HL-60/S4 (cell line): Measurements from ENCODE around the gene PDK2.

Experiments used
- in situ Hi-C: fragments of 300-500 bp; cut with MboI; formaldehyde crosslinking; loops from 2 replicates; pipeline ENCODE4 v1.14.3; 2022; ENCODE audit warnings: low sequenced_read_pairs

The PDK2 gene

GRCh38 chr17:50098583-50098982, 3.4 kb downstream of the PDK2 start:
- in situ Hi-C loops = no loop called here

- in situ Hi-C loops = no loop called here
Observed at GRCh38 chr17:50099003-50099402, 3.9 kb downstream of the PDK2 start.

DNA sequence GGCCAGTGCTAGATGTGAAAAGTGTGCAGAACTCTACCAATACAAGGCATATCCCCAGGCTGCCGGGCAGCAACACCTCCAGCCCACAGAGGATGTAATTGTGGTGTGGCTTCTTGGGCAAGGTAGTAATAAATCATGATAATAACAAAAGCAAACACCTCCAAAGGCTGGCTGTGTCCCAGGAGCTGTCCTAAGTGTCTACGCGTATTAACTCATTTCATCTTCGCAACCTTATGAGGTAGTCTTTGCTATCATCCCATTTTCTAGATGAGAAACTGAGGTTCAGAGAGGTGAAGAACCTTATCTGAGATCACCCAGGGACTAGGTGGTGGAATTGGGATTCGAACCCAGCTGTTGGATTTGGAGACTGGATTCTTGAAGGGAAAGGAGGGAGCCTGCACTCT, 5.3 kb downstream of the PDK2 start:
- in situ Hi-C loops = no loop called here

DNA sequence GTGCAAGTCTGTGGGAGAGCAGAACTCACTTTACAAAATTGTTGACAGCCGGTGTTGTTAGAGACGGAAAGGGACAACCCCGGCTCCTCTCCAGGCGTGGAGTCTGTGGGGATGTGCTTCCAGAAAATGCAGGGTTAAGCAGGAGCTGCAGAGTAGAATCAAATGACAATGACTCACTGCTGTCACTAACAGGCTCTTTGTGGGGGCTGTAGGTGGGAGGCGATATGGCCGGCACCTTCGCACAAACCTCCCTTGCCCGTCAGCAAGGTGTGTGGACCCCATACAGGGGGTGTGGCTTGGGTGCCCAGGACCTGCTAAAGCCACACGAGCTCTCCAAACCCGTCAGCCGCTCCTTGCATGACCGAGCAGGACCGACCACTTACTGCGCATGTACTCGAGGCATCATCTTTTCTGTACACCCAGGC, 5.8 kb downstream of the PDK2 start:
- in situ Hi-C loops = no loop called here

DNA sequence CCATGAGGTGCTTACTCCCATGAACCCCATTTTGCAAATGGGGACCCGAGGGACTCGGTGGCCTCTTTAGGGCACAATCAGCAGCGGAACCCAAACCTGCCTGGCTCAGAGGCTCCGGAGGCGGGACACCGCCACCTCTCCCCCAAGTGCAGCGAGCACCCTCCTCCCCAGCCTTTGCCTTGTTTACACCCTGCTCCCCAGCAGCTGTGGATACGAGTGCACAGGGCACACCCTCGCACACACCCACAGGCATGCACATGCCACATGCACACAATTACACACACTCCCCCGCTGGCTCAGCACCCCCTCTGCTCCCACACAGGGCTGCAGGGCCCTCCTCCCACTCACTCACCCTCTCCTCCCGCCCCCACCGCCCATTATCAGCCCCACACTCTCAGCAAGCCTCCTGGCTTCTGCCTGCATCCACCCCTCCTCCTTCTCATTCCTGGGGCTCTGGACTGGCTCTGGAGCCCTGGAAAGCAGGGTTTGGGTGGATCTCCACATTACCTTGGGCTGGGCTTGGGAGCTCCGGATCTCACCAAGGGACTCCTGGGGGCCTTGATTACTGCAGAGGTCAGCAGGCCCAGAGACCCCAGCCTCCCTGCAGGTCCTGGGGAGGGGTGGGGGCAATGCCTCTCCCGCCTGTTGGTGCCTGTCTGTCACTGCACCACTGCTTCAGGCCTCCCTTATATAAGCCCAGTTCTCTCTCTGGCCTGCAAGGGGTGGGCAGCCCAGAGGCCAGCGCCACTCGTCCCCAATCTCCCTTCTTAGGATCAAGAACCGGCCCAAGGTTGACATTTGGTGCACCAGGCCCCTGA, 6.4 kb downstream of the PDK2 start:
- in situ Hi-C loops = no loop called here

GRCh38 chr17:50102164-50102991, 7.2 kb downstream of the PDK2 start:
- in situ Hi-C loops = no loop called here

DNA sequence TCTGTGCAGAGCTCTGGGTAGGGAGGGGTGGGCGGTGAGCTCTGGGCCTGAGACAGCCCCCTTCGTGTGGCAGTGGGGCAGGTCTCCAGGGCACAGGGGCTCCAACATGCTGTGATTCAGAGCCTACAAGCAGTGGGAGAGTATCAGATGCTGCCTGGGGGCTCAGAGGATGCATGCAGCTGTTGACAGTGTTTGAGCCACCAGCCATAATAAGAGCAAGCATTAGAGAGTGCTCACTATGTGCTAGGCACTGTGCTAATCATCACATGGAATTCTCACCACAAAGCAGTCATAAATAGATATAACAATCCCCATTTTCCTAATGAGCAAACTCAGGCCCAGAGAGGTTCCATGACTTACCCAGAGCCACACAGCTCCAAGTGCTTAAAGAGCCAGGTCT, 8.1 kb downstream of the PDK2 start:
- in situ Hi-C loops = no loop called here

- in situ Hi-C loops = no loop called here
Observed at GRCh38 chr17:50103941-50104340, 8.8 kb downstream of the PDK2 start.

DNA sequence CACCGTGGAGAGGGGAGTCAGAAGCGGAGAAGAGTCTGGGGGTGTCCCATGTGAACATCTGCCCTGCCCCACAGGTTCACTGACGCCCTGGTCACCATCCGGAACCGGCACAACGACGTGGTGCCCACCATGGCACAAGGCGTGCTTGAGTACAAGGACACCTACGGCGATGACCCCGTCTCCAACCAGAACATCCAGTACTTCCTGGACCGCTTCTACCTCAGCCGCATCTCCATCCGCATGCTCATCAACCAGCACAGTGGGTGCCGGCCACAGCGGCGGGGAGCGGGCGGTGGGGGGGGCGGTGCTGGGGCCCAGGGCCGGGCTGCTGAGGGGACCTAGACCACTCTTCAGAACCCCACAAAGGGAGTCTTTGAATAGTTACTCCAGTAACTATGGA, 10.7 kb downstream of the PDK2 start:
- in situ Hi-C loops = no loop called here

DNA sequence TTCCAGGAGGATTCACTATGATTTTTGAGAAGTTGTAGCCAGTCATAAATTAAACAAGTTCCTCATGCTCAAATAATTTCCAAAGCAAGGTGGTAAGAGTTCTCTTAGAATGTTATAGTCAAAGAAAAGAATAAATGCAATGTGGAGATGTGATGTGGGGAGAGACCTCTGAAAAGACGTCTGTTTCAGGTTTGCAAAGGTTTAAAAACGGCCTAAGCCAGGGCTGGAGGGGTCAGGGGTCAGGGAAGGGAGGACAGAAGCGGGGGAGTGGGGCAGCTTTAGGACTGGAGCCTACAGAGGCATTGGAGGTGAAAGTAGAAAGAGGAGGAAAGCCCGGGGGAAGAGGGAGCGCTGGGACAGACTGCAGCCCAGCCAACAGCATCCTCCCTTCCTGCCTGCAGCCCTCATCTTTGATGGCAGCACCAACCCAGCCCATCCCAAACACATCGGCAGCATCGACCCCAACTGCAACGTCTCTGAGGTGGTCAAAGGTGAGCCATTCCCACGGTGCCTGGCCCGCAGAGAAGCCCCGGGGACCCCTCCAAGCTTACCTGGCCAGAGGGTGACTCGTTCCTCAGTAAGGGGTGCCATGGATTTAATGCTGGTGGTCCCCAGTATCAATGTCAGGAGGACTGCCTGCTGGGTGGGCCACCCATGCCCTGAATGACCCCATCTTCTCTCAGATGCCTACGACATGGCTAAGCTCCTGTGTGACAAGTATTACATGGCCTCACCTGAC, 11.4 kb downstream of the PDK2 start:
- in situ Hi-C loops = no loop called here

DNA sequence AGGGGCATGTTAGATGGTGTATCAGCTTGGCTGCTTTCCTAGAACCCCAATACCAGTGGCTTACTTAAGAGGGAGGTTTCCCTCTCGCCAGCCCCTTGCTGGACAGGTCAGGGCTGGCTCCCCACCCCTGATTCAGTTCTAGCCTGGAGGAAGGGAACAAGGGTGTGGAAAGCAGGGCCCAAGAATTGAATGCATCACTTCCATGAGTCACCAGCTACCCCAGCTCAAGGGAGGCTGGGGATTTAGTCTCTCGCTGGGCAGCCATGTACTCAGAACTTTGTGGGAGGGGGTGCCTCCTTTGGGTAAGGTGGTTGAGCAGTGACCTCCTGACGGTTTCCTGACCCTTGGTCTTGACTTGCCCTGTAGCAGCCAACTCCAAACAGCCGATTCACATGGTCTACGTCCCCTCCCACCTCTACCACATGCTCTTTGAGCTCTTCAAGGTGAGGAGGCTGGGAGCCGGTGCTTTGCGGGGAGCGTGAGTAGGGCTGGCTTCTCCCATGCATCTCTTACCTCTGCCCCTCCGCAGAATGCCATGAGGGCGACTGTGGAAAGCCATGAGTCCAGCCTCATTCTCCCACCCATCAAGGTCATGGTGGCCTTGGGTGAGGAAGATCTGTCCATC, 12.8 kb downstream of the PDK2 start:
- in situ Hi-C loops = no loop called here

GRCh38 chr17:50108556-50108955, 13.4 kb downstream of the PDK2 start:
- in situ Hi-C loops = no loop called here

DNA sequence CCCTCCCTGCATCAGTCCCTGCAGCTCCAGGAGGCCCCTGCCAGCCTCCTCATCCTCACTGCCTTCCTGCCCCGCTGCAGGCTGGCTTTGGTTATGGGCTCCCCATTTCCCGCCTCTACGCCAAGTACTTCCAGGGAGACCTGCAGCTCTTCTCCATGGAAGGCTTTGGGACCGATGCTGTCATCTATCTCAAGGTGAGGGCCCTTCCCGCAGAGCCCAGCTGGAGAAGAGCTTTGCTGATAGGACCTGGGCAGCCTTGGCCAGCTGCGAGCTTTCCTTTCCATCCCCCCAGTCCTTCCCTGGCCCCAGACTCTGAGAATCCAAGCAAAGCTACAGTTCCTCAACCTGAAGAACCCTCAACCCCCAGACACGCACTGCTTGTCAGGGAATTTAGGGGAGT, 14.1 kb downstream of the PDK2 start:
- in situ Hi-C loops = no loop called here

DNA sequence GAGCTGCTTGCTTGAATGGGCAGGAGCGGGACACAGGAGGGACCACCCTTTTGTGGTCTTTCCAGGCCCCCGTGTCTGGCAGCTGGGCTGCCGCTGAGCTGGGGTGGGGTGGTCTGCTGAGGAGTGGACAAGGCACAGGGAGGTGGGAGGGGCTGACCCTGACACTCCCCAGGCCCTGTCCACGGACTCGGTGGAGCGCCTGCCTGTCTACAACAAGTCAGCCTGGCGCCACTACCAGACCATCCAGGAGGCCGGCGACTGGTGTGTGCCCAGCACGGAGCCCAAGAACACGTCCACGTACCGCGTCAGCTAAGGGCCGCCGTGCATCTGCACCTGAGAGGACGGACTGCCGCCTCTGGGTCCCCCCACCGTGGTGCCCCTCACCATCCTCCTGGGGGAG, 14.6 kb downstream of the PDK2 start:
- in situ Hi-C loops = no loop called here

- in situ Hi-C loops = no loop called here
Observed at GRCh38 chr17:50110591-50111349, 15.6 kb downstream of the PDK2 start.

DNA sequence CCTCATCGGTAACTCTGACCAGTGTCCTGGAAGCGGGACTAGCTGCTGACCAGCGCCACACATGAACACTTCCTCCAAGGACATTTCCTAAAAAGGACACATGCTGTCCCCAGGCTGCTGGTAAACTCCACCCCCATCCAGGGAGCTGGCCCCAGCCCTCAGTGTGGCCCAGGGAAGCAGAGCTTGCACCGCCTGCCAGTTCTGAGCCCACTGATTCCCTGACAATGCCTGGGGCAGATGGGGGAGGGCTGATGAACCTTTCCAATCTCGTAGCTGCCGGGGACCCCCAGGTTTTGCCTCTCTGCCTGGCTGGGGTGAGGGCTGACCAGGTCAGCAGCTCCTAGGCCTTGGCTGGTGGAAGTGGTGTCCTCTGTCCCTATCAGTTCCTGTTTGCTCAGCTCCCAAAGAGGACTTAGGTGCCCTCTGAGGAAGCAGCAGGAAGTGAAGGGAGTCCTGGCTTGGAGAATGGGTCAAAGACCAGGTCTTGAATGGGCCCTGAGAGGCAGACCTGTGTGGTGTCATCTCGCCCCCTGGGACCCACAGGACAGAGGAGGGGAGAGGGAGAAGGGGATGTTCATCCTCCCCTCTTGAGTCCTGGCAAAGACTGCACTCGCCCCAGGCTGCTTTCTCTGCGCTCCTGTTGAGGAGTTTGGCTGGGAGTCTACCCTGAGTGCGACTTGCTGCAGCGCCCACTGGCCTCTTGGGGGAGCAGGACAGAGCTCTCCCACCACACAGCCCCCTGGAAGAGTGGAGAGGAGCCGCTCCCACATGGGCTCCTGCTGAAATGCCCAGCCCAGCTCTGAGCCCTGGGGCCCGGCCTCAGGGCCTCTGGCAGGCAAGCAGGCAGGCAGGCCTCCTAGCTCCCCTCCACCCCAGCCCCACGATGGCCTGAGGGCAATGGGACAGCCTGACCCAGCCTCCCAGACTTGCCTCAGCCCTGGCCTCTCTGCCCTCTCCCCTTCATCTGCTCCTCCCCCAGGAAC, 16.8 kb downstream of the PDK2 start:
- in situ Hi-C loops = no loop called here

DNA sequence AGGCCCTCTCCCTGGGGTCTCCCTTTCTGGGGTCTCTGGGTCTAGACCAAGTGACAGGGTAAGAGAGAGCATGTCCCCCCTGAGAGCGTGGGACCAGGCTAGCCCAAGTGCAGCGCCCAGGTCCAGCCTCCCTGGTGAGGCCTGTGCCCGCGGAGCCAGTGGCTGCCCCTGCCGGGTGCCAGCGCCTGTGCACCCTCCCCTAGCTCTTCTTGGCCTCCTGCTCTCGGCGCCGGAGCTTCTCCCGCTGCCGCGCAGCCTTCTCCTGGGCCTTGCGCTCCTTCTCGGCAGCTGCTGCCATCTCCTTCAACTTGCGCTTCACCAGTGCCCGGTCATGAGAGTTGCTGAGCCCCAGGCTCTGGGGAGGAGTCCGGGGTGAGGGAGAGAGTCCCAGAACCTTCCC, 17.5 kb downstream of the PDK2 start:
- in situ Hi-C loops = no loop called here

- in situ Hi-C loops = no loop called here
Observed at GRCh38 chr17:50113624-50114320, 18.6 kb downstream of the PDK2 start.

- in situ Hi-C loops = no loop called here
Observed at GRCh38 chr17:50114401-50114800, 19.2 kb downstream of the PDK2 start.
